ENCODE measurements around the gene TBC1D16. TPM values are rescaled to one million over a fixed set of nuclear protein-coding genes. Genes with fewer than 3 reads are reported as not detected.
A peak's percentile ranks its signal among the peaks of the same experiment; 100 is the strongest.

Gene TBC1D16
- total RNA-seq, 8 experiments from 2014 or later: 12.9 to 50.5 (median 33.4) TPM

DNA sequence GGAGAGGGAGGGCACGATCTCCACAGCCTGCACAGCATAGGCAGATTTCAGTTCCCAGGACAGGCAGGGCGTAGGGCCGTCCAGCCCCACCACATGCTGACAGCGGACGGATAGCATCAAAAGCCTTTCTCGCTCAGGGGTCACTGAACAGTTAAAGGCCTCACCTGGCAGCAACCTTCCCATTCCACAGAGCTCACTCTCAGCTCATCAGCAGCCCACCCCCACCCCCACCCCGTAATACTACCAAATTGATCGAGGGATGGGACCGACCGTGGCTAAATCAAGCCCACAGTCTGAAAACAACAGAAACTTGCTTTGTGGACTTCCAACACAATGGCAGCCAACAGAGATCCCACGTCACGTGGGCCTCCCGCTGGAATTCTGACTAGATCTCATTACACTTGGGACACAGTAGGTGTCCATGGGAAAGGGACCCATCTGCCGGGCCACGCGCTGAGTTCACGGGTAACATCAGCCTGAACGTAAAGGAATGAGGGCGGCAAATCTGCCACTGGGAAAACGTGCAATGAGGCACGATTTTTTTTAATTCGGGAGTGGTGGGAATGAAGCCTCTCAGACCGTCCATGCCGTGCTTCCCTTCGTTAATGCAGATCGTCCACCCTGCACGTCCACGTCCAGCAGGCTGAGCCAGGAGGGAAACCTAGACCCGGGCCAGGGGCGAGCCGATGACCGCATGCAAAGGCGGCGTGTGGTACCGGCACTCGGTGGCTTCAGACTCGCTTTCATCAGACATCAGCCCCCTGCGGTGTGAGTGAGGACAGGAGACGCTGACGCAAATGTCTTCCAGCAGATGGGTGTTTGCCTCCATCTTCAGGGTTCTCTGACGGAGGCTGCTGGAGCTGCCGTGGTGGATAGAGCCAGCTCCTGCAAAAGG, 92.1 kb downstream of the TBC1D16 start:
- Histone ChIP-seq H3K4me1 (replicated peaks in 1 of 2) (peaks cover 15 to 26% of the 10 kb centered on the region in 2 donors), H3K27ac (no peak overlapping the region), H3K4me3 (no peak overlapping the region)
- 89 to 100% (median 97%) methylated on average over 1 to 36 of the region's 42 CpGs; no CpG with 5 or more reads in 1 of the 10 experiments for WGBS, 10 experiments
- in situ Hi-C loops (cut with MboI; ENCODE audit: low pct_unique_long_range_greater_than_20kb in 2 of 9, low sequenced_read_pairs in 9 of 9, unreplicated experiment in 9 of 9): no loop called here
- no peak for ATAC-seq (replicated peaks in 6 of 8)

DNA sequence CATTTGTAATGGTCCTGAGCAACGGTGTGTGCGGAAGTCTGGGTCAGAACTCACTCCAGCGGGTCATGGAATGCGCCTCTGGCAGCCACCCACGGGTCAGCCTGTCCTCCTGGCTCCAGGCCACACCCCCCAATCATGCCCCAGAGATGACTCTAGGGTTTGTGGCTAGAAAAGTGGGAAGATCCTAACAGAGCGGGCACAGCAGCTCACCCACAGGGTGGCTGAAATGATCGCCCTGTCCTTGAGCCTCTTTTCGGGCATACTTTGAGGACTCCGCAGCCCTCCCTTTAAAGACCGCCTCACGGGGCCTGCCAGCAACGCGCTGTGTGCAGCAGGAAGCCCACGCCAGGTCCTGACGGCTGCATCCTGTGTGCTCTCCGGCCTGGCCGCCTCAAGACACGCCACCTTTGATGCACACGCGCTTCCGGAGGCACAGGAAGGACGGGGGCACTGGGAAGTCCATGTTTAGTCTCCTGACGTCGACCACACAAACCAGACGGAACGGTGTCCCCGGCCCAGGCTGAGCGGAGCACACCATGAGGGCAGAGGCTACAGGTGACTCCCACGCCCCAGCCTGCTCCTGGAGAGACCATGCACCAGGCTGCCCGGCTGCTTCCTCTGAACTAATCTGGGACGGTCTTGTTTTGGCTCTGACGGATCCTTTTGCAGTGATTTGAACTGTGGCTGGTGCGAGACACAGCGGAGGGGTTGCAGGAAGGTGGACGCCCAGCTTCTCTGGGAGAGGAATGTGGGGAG, 92.9 kb downstream of the TBC1D16 start:
- no peak for ATAC-seq (replicated peaks in 6 of 8)

DNA sequence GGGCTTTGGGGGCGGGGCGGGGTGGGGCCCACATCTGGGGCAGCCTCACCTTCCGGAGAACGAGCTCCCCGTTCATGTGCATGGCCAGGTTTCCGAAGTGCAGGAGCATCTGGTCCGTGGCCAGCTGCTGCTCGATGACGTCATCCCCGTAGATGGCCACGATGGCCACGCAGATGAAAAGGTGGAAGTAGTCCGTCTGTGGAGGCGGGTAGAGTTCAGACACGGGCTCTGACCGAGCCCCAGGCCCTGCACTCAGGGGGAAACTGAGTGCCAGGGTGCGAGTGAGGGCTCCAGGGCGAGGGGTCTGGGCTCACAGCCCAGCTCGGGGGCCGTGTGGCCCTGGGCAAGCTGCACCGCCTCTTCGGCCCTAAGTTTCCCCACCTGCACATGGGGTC, 93.7 kb downstream of the TBC1D16 start:
- H3K4me1 ChIP-seq (replicated peaks in 1 of 2): peaks cover 31 to 35% of the 10 kb centered on the region in 2 donors
- no CpG with 5 or more reads among the region's 22 CpGs for WGBS, 10 experiments
- no peak overlapping the region for H3K27ac ChIP-seq
- H3K4me3 ChIP-seq: no peak overlapping the region
- in situ Hi-C loops (cut with MboI; ENCODE audit: low pct_unique_long_range_greater_than_20kb in 2 of 9, low sequenced_read_pairs in 9 of 9, unreplicated experiment in 9 of 9): no loop called here
- no peak for ATAC-seq (replicated peaks in 6 of 8)

More for the DNA sequence above, 92.9 kb downstream of the TBC1D16 start:
- Histone ChIP-seq H3K27ac (no peak overlapping the region), H3K4me3 (no peak overlapping the region), H3K4me1 (replicated peaks in 1 of 2) (peaks cover 24 to 27% of the 10 kb centered on the region in 2 donors)
- in situ Hi-C loops (cut with MboI; ENCODE audit: low pct_unique_long_range_greater_than_20kb in 2 of 9, low sequenced_read_pairs in 9 of 9, unreplicated experiment in 9 of 9): no loop called here
- 84 to 100% (median 95%) methylated on average over 1 to 21 of the region's 35 CpGs; no CpG with 5 or more reads in 3 of the 10 experiments for WGBS, 10 experiments

DNA sequence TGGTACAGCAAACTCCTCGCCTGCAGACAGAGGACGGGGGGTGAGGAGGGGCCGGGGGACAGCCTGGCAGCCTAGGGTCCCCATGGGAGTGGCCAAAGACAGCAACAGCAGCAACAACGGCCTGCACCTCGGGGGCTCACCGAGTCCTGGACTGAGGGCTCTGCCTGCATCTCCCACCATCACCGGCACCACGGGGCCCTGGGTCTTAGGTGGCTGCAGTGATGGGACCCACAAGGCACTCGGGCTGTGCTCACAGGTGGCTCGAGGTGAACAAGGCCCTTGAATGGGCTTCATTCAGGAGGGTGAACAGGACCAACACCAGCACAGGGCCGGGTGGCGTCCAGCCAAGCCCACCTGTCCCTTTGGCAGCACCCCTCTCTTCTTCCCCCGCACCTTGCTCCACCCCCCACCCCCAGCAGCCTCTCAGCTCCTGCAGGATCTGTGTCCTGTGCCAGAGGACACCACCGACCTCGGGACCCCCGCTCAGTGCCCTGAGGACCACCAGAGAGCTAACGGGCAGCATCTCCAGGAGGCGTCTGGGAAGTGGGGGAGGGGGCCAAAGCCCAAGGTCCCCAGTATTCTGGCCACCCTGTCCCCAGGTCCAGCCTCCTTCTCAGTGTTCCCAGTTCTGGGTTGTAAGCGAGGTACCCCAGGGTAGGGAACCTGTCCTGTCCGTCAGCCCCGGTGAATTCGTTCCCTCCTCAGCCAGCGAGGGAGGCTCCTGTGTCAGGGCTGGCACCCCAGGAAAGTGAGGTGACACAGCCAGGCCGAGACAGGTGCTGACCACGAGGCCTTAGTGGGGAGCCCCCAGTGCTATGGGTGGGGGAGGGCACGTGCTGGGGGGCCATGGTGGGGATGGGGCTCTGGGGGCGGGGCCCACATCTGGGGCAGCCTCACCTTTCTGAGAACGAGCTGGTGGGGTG, 94.3 kb downstream of the TBC1D16 start:
- no peak overlapping the region for H3K27ac ChIP-seq
- WGBS, 10 experiments: 100% methylated on average over 1 of the region's 28 CpGs; no CpG with 5 or more reads in 9 of the 10 experiments
- ATAC-seq (replicated peaks in 6 of 8): no peak
- H3K4me3 ChIP-seq: no peak overlapping the region
- peaks cover 38 to 42% of the 10 kb centered on the region in 2 donors for H3K4me1 ChIP-seq (replicated peaks in 1 of 2)
- in situ Hi-C loops (cut with MboI; ENCODE audit: low pct_unique_long_range_greater_than_20kb in 2 of 9, low sequenced_read_pairs in 9 of 9, unreplicated experiment in 9 of 9): no loop called here

DNA sequence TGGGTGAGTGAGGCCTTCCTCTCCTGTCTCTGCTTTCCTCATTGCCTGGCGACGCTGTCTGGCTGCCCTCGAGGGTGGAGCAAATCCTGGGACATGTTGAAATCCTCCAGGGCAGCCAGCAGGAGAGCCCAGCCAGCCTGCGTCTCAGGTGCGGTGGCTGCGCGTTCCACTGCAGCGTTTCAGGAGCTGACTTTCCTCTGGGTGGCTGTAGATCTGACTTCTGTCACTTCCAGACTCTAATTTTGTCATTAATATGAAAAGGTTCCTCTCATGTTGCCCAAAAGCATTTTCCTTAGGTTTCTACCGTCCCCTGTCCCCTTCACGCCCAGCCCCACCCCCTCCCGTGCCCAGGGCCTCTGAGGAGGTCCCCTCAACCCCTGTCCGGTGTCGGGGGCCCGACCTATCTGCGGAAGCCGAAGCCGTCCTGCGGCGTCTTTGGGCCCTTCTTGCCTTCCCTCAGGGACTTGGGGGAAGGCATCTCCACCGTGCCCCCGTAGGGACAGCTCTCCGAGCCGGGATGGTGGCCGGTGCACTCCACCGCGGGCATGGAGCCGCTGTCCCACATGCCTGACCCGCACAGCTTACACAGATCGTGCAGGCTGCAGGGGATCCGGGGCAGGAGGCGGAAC, 95.1 kb downstream of the TBC1D16 start:
- Histone ChIP-seq H3K4me3 (no peak overlapping the region), H3K4me1 (replicated peaks in 1 of 2) (peaks cover 38 to 45% of the 10 kb centered on the region in 2 donors), H3K27ac (no peak overlapping the region)
- ATAC-seq (replicated peaks in 6 of 8): no peak
- WGBS, 10 experiments: 80 to 85% (median 80%) methylated on average over 1 to 3 of the region's 31 CpGs; no CpG with 5 or more reads in 7 of the 10 experiments
- in situ Hi-C loops (cut with MboI; ENCODE audit: low pct_unique_long_range_greater_than_20kb in 2 of 9, low sequenced_read_pairs in 9 of 9, unreplicated experiment in 9 of 9): no loop called here

DNA sequence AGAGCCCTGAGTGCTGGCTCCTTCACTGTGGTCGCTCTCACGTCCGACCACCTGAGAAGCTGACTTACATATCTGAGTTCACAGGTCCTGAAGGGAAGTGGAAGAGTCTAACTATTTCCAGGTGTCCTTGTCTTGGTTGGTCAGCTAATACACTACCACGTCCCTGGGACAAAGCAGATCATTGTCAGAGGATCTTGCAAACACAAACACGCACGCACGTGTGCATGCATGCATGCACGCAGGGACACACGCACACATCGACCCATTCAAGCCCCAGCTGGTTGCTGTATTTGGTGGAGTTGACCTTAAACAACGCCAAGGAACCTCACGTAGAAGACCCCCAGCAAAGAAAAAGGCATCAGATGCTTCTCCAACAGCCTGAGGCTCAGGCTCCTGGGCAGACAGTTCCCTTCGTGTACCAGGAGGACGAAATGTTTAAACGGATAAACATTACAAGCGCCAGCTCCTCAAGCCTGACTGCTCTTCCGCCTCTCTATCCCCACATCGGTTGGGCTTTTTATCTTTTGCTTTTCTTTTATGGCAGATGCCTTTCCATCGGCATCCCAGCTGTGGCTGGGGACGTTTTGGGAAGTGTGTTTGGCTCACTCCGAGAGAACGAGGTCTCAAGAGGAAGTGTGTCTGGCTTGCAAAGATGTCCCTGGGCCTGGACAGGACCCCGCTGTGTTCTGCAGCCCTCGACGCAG, 95.8 kb downstream of the TBC1D16 start:
- Histone ChIP-seq H3K4me3 (no peak overlapping the region), H3K4me1 (replicated peaks in 1 of 2) (peaks cover 38 to 42% of the 10 kb centered on the region in 2 donors), H3K27ac (no peak overlapping the region)
- no peak for ATAC-seq (replicated peaks in 6 of 8)
- in situ Hi-C loops (cut with MboI; ENCODE audit: low pct_unique_long_range_greater_than_20kb in 2 of 9, low sequenced_read_pairs in 9 of 9, unreplicated experiment in 9 of 9): no loop called here
- WGBS, 10 experiments: 83 to 100% (median 95%) methylated on average over 1 to 17 of the region's 25 CpGs; no CpG with 5 or more reads in 1 of the 10 experiments

DNA sequence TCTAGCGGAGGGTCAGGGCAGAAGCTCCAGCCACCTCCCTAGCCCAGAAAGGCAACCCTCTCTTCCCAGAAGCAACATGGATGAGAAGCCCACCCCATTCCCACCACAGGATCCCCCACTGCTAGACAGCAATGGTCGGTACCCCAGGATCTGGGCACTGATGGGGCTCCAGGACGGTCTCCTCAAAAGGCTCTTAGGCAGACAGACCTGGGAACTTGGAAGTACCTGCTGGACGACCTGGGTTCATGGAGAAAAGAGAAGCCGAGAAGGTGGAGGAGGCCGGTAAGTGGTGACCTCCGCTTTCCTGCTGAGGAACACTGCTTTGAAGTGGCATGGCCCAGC, 96.6 kb downstream of the TBC1D16 start:
- H3K4me3 ChIP-seq: no peak overlapping the region
- WGBS, 10 experiments: 80 to 100% (median 97%) methylated on average over 1 to 5 of the region's 7 CpGs; no CpG with 5 or more reads in 5 of the 10 experiments

DNA sequence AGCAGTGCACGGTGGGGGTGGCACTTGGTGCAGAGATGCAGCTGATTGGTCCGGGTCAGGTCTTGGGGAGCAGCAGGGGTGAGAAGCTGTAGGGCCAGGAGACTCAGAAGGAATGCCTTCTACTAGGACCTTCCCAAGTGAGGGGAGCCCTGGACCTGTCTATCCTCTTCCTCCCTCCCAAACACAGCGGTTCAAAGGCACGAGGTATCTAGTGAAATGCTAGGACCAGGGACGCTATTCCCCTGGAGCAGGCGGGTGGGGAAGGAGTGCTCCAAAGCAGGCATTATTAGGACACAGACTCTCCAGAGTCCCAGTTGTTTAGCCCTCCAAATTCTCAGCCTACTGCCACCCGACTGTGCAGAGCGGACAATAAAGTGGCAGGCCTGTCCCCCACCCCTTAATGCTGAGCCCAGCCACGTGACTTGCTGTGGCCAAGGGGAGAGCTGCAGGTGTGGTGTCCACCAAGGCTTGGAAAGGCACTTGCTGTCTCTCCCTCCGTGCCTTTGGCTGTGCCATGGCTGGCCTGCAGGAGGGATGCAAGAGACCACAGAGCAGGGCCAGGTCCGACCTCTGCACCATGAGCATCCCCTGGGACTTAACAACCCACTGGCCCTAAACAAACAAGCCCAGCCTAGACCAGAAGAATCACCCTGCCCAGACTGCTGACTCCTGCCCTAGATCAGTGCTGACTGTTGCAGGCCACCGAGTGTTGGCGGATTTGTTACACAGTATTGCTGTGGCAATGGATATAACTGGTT, 97.2 kb downstream of the TBC1D16 start:
- ATAC-seq (replicated peaks in 6 of 8): no peak
- in situ Hi-C loops (cut with MboI; ENCODE audit: low pct_unique_long_range_greater_than_20kb in 2 of 9, low sequenced_read_pairs in 9 of 9, unreplicated experiment in 9 of 9): no loop called here
- WGBS, 10 experiments: 60 to 100% (median 92%) methylated on average over 1 to 7 of the region's 13 CpGs; no CpG with 5 or more reads in 3 of the 10 experiments
- no peak overlapping the region for H3K4me3 ChIP-seq
- peaks cover 43% of the 10 kb centered on the region in 2 donors for H3K4me1 ChIP-seq (replicated peaks in 1 of 2)
- peak overlapping the region; percentile 76 to 86 for H3K27ac ChIP-seq

More for the DNA sequence above, 96.6 kb downstream of the TBC1D16 start:
- ATAC-seq (replicated peaks in 6 of 8): no peak
- Histone ChIP-seq H3K4me1 (replicated peaks in 1 of 2) (peaks cover 43% of the 10 kb centered on the region in 2 donors), H3K27ac (no peak overlapping the region)
- in situ Hi-C loops (cut with MboI; ENCODE audit: low pct_unique_long_range_greater_than_20kb in 2 of 9, low sequenced_read_pairs in 9 of 9, unreplicated experiment in 9 of 9): no loop called here

DNA sequence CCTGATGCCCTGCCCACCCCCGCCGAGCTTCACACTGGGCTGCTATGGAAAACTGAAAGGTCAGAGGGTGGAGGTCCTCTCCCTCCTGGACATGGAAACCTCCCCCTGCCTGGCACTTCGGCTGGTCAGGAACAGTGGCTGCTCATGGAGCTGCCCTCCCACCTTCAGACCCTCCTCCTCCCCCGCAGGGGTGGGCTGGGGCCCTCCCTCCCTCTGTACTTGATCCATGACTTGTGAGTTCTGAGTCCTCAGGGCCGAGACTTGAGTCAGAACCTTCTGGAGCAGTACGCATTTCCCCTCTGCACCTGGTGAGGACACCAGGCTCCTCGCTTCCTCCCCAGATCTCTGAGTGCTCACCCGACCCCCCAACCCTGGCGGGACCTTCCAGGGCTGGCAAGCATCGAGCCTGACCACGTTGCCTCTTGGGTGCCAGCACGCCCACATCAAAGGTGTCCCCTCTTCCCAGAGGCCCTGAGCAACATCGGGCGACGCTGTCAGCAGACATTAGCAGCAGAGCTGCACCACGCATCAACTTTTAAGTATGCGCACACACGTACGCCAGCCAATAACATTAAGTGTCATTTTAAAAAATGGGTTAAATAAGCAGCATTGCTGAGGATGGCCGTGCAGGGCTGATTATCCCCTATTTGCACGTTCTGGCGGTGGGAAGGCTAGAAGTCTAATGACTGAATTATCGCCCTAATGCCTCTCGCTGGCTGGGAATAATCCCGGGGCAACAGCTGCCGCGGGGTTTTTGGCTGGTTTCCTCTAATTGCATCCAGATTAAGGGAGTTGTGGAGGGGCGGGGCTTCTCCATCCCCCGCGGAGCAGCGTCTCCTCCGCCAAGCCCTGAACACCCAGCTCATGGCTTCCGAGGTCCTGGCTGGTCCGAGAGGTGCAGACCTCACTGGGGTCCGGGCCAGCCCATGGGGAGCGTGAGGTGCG, 98.0 kb downstream of the TBC1D16 start:
- in situ Hi-C loops (cut with MboI; ENCODE audit: low pct_unique_long_range_greater_than_20kb in 2 of 9, low sequenced_read_pairs in 9 of 9, unreplicated experiment in 9 of 9): no loop called here
- Histone ChIP-seq H3K27ac (peak overlapping the region; percentile 76 to 86), H3K4me3 (no peak overlapping the region), H3K4me1 (replicated peaks in 1 of 2) (peaks cover 43% of the 10 kb centered on the region in 2 donors)
- 0 to 100% (median 15%) methylated on average over 2 to 7 of the region's 37 CpGs; no CpG with 5 or more reads in 4 of the 10 experiments for WGBS, 10 experiments
- ATAC-seq (replicated peaks in 6 of 8): peak; percentile 26 to 69 (median 50)

DNA sequence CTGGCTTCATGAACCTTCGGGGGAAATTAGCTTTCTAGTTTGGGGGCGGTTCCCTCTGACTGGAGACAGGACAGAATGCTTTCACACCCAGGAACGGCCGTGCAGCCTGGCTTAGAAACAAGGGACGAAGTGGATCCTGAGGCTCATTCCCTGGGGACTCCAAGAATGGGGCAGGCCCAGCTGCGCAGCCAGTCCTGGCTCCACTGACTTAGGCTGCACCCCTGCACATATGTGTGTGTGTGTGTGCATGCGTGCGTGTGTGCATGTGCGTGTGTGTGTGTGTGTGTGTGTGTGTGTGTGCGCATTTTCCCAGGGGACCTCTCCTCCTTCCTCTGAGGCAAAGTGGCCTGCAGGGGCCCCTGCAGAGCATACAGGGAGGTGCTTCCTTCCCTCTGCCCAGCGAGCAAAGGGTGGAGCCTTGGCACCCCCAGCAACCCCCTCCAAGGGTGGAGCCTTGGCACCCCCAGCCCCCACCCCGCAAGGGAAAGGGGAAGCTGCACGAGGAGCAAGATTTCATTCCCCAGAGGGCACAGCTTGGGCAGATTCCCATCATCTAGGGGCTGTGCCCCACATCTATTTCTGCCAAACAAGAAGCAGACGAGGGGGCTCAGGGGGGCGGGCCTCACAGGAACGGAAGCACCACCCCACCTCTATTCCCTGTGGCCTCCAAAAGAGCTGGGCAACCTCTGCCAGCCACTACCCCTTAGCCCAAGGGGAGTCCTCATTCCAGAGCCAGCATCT, 98.9 kb downstream of the TBC1D16 start:
- in situ Hi-C loops (cut with MboI; ENCODE audit: low pct_unique_long_range_greater_than_20kb in 2 of 9, low sequenced_read_pairs in 9 of 9, unreplicated experiment in 9 of 9): no loop called here
- ATAC-seq (replicated peaks in 6 of 8): peak in 6 of 8 experiments; percentile 6 to 78 (median 69)
- Histone ChIP-seq H3K4me3 (no peak overlapping the region), H3K4me1 (replicated peaks in 1 of 2) (peaks cover 43% of the 10 kb centered on the region in 2 donors), H3K27ac (peak overlapping the region; percentile 76 to 86)
- 7 to 52% (median 38%) methylated on average over 3 to 7 of the region's 16 CpGs; no CpG with 5 or more reads in 5 of the 10 experiments for WGBS, 10 experiments
